ENCODE measurements around the gene DLGAP1. TPM values are rescaled to one million over a fixed set of nuclear protein-coding genes. Genes with fewer than 3 reads are reported as not detected.

The DLGAP1 gene
- total and polyA plus RNA-seq, 10 of the 15 experiments (the other 5 are each of a cell fraction or from before 2014, with no cell fraction given): 0.23 to 27.6 (median 1.9) TPM

DNA sequence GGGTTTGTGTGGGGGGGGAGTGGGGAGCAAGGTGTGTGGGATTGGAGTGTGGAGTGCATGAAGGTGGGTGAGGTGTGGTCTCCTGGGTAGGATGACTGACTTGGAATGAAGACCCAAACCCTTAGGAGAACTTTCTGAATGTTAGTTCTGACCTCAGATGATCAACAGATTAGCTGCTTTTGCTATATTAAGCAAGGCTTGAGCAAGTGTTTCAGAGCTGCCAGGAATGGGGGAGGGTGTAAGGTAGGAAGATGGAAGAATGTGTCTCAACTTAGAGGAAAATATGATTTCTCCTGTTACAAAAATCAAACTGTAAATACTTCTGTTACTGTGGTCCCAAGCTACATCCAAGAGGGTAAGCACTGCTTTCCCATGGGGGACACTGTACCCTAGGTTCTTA is 731.6 kb downstream of the DLGAP1 start:
- intact Hi-C loops (cut with micrococcal nuclease; ENCODE audit: unreplicated experiment) (no loop called here), in situ Hi-C loops (cut with MboI) (no loop called here)
- ATAC-seq: no peak
- ChIA-PET POLR2A (interaction anchor here (0.6 kb wide), 1 partner anchor 29 kb away, joined by 4 read pairs; no protein-coding TSS in a partner anchor), SMC1A (ENCODE audit: uncharacterized antibody, unreplicated experiment) (interaction anchor here (0.6 to 1.2 kb wide), 3 partner anchors 9 to 113 kb away, joined by 3 read pairs; no protein-coding TSS in a partner anchor), CTCF (interaction anchor here (1.1 kb wide), 1 partner anchor 396 kb away, joined by 3 read pairs; no protein-coding TSS in a partner anchor), RAD21 (ENCODE audit: unreplicated experiment) (interaction anchor here (1.0 kb wide), 1 partner anchor 8 kb away, joined by 3 read pairs; no protein-coding TSS in a partner anchor)
- TF ChIP-seq NR2F1 (conservative IDR thresholded peaks at IDR 0.05): no peak
- TF ChIP-seq IKZF1 (conservative IDR thresholded peaks at IDR 0.05): no peak
- no peak for TF ChIP-seq ZNF622 (IDR thresholded peaks at IDR 0.05)
- no peak for TF ChIP-seq EZH2 (IDR thresholded peaks at IDR 0.05; ENCODE audit: borderline replicate concordance, control insufficient read depth, low read depth, low read length)
- TF ChIP-seq HDAC6 (IDR thresholded peaks at IDR 0.05; ENCODE audit: unreplicated experiment): no peak
- no peak for TF ChIP-seq MEF2A (IDR thresholded peaks at IDR 0.05; ENCODE audit: insufficient read depth, low read depth, low read length)
- TF ChIP-seq, protein P1, sequence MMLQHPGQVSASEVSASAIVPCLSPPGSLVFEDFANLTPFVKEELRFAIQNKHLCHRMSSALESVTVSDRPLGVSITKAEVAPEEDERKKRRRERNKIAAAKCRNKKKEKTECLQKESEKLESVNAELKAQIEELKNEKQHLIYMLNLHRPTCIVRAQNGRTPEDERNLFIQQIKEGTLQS (IDR thresholded peaks at IDR 0.05; ENCODE audit: borderline replicate concordance, extremely low read depth, low read depth, low read length): no peak
- H3K4me3 ChIP-seq: no peak overlapping the region
- DNase-seq (ENCODE audit: low read depth, low spot score): no peak
- H3K4me2 ChIP-seq (ENCODE audit: control insufficient read depth, insufficient read depth): no peak overlapping the region
- H4K20me1 ChIP-seq (ENCODE audit: control insufficient read depth, insufficient read depth): no peaks in the 10 kb centered on the region
- H3K27ac ChIP-seq (ENCODE audit: control insufficient read depth, insufficient read depth): no peak overlapping the region
- no peaks in the 10 kb centered on the region; a peak in 1 of 4 replicates for H3K27me3 ChIP-seq (replicated peaks in 1 of 2; ENCODE audit: control insufficient read depth in 2 of 2, insufficient read depth in 2 of 2, low read length in 1 of 2)
- H3K9me3 ChIP-seq (replicated peaks; ENCODE audit: control insufficient read depth, insufficient read depth, low read length): no peaks in the 10 kb centered on the region
- no peaks in the 10 kb centered on the region; a peak in 1 of 4 replicates for H3K36me3 ChIP-seq (ENCODE audit: control insufficient read depth in 2 of 2, insufficient read depth in 2 of 2, low read length in 1 of 2)
- no peak overlapping the region for H3K9ac ChIP-seq (ENCODE audit: control insufficient read depth, insufficient read depth, low read length)
- no peaks in the 10 kb centered on the region for H3K79me2 ChIP-seq (ENCODE audit: control insufficient read depth, insufficient read depth, low read length)
- no peaks in the 10 kb centered on the region for H3K4me1 ChIP-seq (ENCODE audit: control insufficient read depth, insufficient read depth, low read length)
- H2AFZ ChIP-seq (ENCODE audit: control insufficient read depth, low read depth, low read length): no peak overlapping the region
- FAIRE-seq: no peak
- BruUV-seq (replicated peaks): no TSS peak
